Neutrophil (primary cell): ENCODE data around the gene SAMHD1.
"Not testable (repeated sequence)": the region's sequence is repeated elsewhere in the genome, so short reads cannot be mapped to it uniquely, and the experiment has no call there.

Source experiments
- H3K27ac ChIP-seq: fragments of 200-600 bp; sonication (generic); 2 replicates; pipeline ENCODE4 v1.5.1; 2016; ENCODE audit warnings: mild to moderate bottlenecking, moderate library complexity
- H3K27me3 ChIP-seq: fragments of 200-600 bp; sonication (generic); 2 replicates; pipeline ENCODE4 v1.6.0; 2016; ENCODE audit warnings: mild to moderate bottlenecking
- H3K36me3 ChIP-seq: fragments of 200-600 bp; sonication (generic); 2 replicates; pipeline ENCODE4 v1.5.1; 2017
- H3K4me1 ChIP-seq, 2 experiments: fragments of 200-600 bp in 1 of 2; sonication (generic) in 1 of 2; 1 replicate in 1 of 2; 2 replicates in 1 of 2; pipeline versions ENCODE4 v1.5.1 to v1.6.1; 2013 to 2016; ENCODE audit warnings: low read depth in 1 of 2, low read length in 1 of 2, mild to moderate bottlenecking in 1 of 2, moderate library complexity in 1 of 2; ENCODE audit not compliant: control insufficient read depth in 1 of 2, insufficient read depth in 1 of 2
- H3K4me3 ChIP-seq, 2 experiments: fragments of 200-600 bp in 1 of 2; sonication (generic) in 1 of 2; 1 replicate in 1 of 2; 2 replicates in 1 of 2; pipeline ENCODE4 v1.5.1; 2013 to 2016; ENCODE audit warnings: low read depth in 1 of 2, low read length in 1 of 2, mild to moderate bottlenecking in 1 of 2, moderate library complexity in 1 of 2
- H3K9me3 ChIP-seq: fragments of 200-600 bp; sonication (generic); 2 replicates; pipeline ENCODE4 v1.5.1; 2016
- TF ChIP-seq, protein P1 (sequence below): fragments of 200-600 bp; sonication (generic); IDR thresholded peaks from 2 replicates; pipeline ENCODE4 v1.5.1; 2016; ENCODE audit warnings: antibody characterized with exemption

Gene SAMHD1

DNA sequence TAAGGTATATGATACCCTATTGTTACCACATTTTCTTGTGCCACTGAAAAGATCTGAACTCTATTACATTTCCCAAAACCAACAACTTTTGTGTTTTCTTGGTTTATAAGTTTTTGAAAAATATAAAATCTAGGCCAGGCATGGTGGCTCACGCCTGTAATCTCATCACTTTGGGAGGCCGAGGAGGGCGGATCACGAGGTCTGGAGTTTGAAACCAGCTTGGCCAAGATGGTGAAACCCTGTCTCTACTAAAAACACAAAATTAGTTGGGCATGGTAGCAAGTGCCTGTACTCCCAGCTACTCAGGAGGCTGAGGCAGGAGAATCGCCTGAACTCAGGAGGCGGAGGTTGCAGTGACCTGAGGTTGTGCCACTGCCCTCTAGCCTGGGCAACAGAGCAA, 34.3 kb downstream of the SAMHD1 start:
- no peaks in the 10 kb centered on the region for H3K9me3 ChIP-seq
- H3K4me3 ChIP-seq = no peak overlapping the region
- no peaks in the 10 kb centered on the region for H3K27me3 ChIP-seq
- H3K4me1 ChIP-seq = no peaks in the 10 kb centered on the region
- no peak overlapping the region for H3K27ac ChIP-seq
- peaks cover 62% of the 10 kb centered on the region for H3K36me3 ChIP-seq
- TF ChIP-seq, protein P1, sequence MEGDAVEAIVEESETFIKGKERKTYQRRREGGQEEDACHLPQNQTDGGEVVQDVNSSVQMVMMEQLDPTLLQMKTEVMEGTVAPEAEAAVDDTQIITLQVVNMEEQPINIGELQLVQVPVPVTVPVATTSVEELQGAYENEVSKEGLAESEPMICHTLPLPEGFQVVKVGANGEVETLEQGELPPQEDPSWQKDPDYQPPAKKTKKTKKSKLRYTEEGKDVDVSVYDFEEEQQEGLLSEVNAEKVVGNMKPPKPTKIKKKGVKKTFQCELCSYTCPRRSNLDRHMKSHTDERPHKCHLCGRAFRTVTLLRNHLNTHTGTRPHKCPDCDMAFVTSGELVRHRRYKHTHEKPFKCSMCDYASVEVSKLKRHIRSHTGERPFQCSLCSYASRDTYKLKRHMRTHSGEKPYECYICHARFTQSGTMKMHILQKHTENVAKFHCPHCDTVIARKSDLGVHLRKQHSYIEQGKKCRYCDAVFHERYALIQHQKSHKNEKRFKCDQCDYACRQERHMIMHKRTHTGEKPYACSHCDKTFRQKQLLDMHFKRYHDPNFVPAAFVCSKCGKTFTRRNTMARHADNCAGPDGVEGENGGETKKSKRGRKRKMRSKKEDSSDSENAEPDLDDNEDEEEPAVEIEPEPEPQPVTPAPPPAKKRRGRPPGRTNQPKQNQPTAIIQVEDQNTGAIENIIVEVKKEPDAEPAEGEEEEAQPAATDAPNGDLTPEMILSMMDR = no peak

DNA sequence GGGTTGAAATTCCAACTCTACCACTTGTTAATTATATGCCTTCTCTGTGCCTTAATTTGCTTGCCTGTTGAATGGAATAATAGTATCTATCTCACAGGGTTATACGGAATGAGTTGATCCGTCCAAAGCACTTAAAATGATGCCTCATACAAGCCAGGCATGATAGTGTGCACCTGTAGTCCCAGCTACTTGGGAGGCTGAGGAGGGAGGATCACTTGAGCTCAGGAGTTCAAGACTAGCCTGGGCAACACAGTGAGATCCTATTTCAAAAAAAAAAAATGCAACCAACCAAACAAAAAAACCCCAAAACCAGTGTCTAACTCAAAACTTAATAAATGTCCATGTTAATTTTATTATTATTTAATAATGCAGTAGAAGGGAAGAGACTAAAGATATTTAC, 35.3 kb downstream of the SAMHD1 start:
- TF ChIP-seq, protein P1 = no peak
- H3K27ac ChIP-seq = no peak overlapping the region

DNA sequence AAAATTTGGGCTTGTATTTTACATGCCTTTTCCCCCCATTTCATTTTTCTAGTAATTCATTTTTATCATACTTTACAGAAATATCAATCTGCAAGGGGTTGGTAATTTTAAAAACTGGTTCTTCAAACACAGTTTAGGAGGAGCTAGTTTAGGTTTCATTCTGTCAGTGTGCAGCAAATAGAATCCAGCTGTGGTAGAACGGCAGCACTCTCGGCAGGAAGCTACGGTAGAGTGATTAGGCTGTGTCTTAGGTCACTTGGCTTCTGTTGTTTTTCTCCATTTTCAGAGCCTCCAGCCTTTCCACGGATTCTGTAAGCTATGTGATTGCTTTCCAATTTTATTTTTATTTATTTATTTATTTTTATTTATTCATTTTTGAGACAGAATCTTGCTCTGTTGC, 42.9 kb downstream of the SAMHD1 start:
- TF ChIP-seq, protein P1 = no peak
- peaks cover 83% of the 10 kb centered on the region for H3K36me3 ChIP-seq
- H3K9me3 ChIP-seq = no peaks in the 10 kb centered on the region
- H3K27me3 ChIP-seq = no peaks in the 10 kb centered on the region
- H3K4me3 ChIP-seq = no peak overlapping the region
- H3K27ac ChIP-seq = no peak overlapping the region
- no peaks in the 10 kb centered on the region for H3K4me1 ChIP-seq

More for the DNA sequence above, 35.3 kb downstream of the SAMHD1 start:
- H3K4me1 ChIP-seq = no peaks in the 10 kb centered on the region
- no peak overlapping the region for H3K4me3 ChIP-seq
- no peaks in the 10 kb centered on the region for H3K27me3 ChIP-seq
- H3K9me3 ChIP-seq = no peaks in the 10 kb centered on the region
- H3K36me3 ChIP-seq = peaks cover 72% of the 10 kb centered on the region

DNA sequence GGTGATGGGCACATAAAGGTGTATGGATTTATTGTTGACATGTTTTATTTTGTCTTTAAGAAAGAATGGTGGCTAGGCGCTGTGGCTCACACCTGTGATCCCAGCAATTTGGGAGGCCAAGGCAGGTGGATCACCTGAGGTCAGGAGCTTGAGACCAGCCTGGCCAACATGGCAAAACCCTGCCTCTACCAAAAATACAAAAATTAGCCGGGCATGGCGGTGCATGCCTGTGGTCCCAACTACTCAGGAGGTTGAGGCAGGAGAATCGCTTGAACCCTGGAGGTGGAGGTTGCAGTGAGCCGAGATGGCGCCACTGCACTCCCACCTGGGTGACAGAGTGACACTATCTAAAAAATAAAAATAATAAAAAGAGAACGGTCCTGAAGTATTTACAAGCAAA, 45.4 kb downstream of the SAMHD1 start:
- peaks cover 94% of the 10 kb centered on the region for H3K36me3 ChIP-seq
- not testable (repeated sequence) for H3K4me3 ChIP-seq, H3K9me3 ChIP-seq, H3K27me3 ChIP-seq, H3K27ac ChIP-seq, H3K4me1 ChIP-seq

DNA sequence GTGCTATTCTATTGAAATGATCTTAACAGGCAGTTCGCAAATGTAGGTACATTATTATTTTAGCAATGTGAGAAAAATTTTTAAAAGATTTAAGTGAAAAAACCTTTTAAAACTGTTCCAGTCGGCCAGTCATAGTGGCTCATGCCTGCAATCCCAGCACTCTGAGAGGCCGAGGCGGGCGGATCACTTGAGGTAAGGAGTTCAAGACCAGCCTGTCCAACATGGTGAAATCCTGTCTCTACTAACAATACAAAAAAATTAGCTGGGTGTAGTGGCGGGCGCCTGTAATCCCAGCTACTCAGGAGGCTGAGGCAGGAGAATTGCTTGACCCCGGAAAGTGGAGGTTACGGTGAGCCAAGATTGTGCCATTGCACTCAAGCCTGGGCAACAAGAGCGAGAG, 45.9 kb downstream of the SAMHD1 start:
- H3K4me3 ChIP-seq, H3K27ac ChIP-seq: not testable (repeated sequence)
- H3K36me3 ChIP-seq = peaks cover 94% of the 10 kb centered on the region

DNA sequence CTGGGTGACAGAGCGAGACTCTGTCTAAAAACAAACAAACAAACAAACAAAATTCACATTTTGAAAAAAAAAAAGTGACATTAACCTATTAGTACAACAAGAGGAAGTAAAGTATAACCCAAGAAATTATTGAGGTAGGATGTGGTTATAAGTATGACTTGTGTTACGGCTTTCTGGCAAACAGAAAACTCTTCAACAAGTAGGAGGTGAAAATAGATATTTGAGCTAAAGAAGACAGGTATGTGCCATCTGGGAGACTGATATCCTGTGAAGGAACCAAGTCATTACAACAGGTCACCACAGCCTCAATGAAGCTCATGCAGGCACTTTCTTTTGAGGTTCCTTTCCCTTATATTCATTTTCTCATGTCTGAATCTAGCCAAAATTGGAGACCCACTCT, 46.8 kb downstream of the SAMHD1 start:
- Histone ChIP-seq H3K27ac (no peak overlapping the region), H3K36me3 (peaks cover 88% of the 10 kb centered on the region), H3K9me3 (no peaks in the 10 kb centered on the region), H3K27me3 (no peaks in the 10 kb centered on the region), H3K4me1 (no peaks in the 10 kb centered on the region), H3K4me3 (no peak overlapping the region)
- TF ChIP-seq, protein P1 = no peak

More for the DNA sequence above, 45.9 kb downstream of the SAMHD1 start:
- H3K27me3 ChIP-seq, H3K9me3 ChIP-seq, H3K4me1 ChIP-seq: not testable (repeated sequence)

DNA sequence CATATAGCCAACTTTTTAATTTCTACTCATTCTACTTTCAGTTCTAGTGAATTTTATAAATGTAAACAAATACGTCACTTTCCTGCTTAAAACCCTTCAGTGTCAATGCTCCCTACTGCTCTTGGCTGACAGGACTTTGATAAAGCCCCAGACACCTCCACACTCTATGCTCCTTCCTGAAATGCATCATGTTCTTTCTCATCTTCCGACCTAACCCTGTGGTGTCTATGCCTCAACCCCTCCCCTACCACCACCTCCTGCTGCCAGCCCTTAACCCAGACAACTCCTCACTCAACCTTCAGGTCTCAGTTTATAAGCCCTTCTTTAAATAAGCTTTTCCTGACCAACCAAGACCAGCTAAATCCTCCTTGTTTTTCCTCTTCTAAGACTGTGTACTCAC, 56.5 kb downstream of the SAMHD1 start:
- peaks cover 95% of the 10 kb centered on the region for H3K36me3 ChIP-seq
- TF ChIP-seq, protein P1 = no peak
- H3K27ac ChIP-seq = no peak overlapping the region
- H3K27me3 ChIP-seq = no peaks in the 10 kb centered on the region
- H3K4me1 ChIP-seq = no peaks in the 10 kb centered on the region
- H3K9me3 ChIP-seq = no peaks in the 10 kb centered on the region
- H3K4me3 ChIP-seq = no peak overlapping the region
